ENCODE data around the gene CFHR1.

Gene CFHR1

DNA sequence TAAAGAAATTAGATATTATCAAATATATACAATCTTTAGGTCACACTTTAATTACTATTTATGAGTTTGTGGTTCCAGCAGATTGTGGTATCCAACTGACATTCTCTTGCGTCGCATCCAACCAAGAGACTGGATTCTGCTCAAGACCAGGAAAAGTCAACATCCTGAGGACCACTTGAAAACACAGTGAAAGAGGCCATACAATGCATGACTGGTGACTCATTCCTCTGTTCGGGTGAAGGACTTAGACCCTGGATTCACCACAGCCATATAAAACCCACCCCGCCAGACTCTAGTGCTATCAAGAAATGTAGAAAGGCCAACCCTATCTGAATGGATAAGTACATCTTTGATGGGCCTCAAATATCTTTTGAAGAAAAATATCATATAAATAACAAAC is 53.9 kb downstream of the CFHR1 start:
- intact Hi-C loops (cut with DNase I), result no loop called here
- DNase-seq, result no peak

DNA sequence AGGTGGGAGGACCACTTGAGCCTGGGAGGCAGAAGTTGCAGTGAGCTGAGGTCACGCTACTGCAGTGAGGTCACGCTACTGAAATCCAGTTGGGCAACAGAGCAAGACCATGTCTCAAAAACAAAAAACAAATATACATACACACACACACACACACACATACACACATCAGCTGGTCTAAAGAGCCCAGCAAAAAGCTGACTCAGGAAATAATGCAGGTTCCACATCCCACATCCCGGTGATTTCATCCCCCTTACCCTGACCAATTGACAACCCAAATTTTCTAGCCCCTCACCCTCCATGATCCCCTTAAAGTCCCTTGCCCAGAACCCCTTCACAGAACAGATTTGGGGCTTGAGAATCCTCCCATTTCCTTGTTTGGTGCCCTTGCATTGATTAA is 56.4 kb downstream of the CFHR1 start:
- DNase-seq, result no peak
- intact Hi-C loops (cut with DNase I), result no loop called here

DNA sequence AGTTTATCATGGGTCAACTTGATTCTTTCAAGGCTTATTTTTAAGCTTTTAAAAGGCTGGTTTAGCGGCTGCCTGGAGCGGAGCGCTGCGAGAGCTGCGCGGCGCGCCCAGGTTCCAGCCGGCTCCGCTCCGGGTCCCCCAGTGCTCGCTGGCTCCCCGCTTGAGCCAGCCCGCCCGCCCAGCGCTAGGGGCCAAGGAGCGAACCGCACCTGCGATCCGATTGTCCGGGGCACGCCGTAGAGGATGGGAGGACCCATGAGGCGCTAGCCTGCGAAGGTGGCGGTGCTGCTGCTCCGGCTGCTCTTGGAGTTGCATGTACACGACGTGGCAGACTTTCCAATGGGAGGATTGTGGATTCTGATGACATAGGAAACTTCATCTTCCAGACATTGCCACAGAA is 58.4 kb downstream of the CFHR1 start:
- peak in 6 of 10 donors; percentile 13 to 83 (median 56) for DNase-seq
- intact Hi-C loops (cut with DNase I), result no loop called here
